Stimulated activated CD8-positive, alpha-beta memory T cell treated with anti-CD3 and anti-CD28 coated beads, Interleukin-4, amount 100 ng/mL, for 1 hour (primary cell): ENCODE measurements around the gene CKAP2L.

Source experiments
- DNase-seq, 2 donors: peaks; one replicate each; pipeline ENCODE4 v3.0.0-alpha.2; 2020; ENCODE audit warnings: low read depth in 2 of 2, low spot score in 1 of 2

The CKAP2L gene

DNA sequence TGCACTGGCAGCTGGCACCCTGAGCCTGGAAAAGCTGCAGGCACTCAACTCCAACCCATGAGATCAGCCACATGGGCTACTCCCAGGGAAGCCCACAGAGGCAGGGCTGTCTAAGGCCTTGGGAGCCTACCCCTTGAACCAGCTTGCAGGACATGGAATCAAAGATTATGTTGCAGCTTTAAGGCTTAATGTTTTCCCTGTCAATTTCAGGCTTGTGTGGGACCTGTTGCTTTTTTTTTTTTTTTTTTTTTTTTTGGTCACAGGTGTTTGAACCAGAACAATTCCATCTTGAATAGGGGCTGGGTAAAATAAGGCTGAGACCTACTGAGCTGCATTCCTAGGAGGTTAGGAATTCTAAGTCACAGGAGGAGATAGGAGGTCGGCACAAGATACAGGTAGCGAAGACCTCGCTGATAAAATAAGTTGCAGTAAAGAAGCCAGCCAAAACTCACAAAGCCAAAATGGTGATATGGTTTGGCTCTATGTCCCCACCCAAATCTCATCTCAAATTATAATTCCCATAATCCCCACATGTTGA, 27.4 kb upstream of the CKAP2L start:
- no peak for DNase-seq

DNA sequence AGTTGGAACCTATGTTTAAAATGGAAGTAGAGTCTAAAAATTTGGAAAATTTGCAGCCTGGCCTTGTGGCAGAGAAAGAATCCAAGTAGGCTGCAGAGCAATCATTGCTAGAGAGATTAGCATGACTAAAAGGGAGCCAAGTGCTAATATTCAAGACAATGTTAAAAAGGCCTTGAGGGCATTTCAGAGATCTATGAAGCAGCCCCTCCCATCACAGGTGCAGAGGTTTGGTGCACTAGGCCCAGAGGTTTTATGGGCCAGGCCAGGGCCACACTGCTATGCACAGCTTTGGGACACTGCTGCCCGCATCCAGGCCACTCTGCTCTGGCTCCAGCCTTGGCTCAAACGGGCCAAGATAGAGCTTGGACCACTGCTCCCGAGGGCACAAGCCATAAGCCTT, 26.6 kb upstream of the CKAP2L start:
- DNase-seq = no peak

DNA sequence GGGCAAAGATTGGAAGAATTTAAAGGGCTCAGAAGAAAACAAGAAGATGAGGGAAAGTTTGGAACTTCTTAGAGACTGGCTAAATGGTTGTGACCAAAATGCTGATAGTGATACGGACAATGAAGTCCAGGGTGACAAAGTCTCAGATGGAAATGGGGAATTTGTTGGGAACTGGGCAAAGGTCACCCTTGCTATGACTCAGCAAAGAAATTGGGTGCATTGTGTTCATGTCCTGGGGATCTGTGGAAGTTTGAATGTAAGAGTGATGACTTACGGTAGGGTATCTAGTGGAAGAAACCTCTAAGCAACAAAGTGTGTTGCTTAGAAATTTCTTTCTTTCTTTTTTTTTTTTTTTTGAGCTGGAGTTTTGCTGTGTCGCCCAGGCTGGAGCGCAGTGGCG, 25.9 kb upstream of the CKAP2L start:
- no peak for DNase-seq

DNA sequence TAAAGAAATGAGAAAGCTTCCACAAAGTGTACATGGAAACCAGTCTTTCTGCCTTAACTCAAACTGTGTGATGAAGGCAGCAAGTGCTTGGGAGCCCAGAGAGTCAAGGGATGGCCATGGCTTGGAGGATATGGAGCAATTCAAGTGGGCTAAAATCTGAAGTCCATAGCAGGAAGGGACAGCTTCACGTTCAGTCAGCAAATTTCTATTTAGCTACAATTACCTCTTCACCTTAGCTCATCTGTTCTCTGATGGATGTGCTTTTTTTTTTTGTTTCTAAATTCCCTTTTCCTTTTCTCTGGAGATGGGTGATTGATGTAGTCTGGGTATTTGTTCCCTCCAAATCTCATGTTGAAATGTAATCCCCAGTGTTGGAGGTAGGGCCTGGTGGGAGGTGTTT, 24.8 kb upstream of the CKAP2L start:
- DNase-seq = no peak

DNA sequence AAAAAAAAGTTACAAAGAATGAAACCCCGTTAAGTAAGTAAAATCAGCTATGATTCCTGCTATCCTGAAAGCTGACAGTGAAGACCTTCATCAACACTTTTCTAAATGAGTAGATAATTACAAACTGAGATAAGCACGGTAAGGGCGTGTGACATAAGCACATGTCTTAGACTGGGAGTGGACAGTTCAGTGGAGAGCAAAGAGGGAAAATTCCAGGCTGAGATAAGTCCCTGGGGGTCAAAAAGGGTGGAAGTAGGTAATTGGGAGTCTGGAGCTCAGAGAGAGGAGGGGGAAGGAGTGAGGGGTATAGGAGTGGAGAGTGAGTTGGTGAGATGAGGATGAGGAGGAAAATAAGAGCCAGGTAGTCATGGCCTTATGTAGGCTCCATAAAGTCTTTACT, 24.2 kb upstream of the CKAP2L start:
- no peak for DNase-seq

DNA sequence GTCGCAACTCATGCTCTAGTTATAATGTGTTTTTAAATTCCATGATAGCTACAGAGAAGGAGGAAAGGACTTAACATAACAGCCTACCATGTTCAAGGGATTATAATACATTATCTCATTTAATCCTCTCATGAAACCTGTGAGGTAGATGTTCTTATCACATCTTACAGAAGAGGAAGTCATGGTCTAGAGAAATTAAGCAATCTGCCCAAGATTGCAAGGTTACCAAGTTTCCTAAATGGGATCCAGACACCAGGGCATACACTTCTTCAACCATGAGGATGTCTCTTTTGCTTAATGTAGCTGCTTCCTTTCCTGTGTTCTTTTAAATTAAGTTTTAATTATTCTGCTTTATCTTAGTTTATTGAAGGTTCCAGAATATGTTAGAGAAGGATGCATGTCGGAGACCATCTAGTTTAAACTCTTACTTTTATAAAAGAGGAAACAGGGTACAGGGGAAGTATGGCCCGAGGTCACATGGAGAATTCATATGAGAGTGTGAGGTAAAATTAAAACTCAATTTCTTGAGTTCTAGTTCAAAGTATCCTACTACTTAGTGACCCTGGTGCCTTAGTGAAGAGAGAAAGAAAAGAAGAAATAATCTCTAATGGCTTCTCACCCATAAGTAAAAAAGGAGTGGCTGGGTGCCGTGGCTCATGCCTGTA, 23.5 kb upstream of the CKAP2L start:
- DNase-seq = no peak

DNA sequence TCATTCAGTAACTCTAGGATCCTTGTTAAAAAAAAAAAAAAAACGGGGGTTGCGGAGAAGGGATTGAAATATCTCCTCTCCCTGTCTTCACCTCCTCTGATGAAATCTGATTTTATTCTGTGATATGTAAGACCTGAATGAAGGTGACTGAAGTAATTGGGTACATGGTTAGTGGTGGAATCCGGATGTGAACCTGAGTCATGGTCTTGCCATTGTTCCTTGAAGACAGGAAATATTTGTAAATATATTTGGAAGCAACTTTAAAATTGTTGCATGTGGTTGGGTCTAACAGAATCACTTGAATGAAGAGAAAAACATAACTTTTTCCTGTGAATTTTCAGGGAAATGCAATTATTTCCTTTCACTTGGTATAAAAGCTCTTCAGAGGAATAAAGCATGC, 22.9 kb upstream of the CKAP2L start:
- no peak for DNase-seq

DNA sequence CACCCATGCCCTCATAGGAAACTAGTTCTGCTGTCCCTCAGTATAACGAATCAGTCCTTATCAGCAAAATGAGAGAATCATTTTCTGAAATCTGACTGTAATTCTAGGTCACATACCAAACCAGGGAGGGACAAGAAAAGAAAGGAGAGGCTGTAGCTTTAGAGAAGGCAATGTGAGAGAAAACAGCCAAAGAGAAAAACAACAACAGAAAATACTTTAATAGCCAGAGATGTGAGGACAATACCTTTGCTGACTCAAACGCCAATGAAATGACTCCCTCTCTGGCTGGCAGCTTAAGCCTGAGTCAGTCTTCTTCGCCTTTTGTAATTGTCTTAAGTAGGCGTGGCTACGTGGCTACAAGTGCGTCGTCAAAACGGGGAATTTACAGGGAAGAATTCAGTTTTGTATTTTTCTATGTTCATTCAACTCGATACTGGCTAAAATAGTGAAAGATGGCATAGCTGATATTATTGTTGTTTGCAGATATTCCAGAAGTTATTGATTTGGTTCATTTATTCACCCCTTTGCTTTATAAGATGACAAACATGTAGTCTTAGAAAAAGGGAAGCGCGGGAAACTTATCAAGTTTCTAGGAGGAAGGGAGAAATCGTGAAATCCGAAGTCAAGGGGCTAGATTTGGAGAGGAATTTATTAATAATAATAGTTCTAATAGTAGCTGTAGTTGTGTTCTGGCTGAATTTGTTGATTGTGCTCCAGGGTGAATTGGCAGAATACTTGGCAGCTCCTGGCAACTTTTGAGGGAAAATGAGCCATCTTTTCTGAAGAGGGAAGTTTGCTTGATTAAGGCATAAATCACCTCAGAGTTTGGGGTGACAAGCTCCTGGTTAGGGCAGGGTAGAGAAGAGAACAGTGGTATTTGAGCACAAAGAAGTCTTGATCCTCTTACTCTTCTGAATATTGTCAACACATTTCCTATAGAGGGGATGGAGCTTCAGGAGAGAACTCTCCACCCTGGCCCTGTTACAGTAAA, 20.1 kb upstream of the CKAP2L start, which contains the start of gene IL1A:
Gene IL1A (minus strand): TSS at position 295 of the 991 bp plus-strand sequence. CDS start 723 bp downstream, outside the sequence.
- DNase-seq = no peak

DNA sequence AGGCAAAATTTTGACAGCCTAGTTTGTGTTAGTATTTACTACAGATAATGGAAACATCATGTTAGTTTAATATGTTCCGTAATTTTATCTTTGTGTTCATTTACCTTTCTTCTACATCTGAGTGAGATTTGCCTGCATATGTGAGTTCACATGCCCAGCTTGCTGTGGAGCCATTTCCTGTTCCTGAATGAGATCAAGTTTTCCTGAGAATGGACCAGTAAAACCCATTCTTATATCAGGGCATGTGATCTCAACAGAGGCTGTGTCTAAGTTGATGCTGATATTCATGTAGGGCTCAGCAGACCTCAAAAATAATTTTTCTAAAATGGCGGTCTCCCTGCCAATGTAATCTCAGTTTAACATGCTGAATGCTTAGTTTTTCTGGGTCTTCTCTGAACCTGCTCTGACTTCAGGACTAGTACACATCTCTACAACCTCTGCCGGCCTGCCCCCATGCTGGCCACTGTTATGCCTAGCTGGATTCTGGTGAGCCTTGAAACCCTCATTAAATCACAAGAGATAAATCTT, 18.8 kb upstream of the CKAP2L start:
- DNase-seq = no peak

DNA sequence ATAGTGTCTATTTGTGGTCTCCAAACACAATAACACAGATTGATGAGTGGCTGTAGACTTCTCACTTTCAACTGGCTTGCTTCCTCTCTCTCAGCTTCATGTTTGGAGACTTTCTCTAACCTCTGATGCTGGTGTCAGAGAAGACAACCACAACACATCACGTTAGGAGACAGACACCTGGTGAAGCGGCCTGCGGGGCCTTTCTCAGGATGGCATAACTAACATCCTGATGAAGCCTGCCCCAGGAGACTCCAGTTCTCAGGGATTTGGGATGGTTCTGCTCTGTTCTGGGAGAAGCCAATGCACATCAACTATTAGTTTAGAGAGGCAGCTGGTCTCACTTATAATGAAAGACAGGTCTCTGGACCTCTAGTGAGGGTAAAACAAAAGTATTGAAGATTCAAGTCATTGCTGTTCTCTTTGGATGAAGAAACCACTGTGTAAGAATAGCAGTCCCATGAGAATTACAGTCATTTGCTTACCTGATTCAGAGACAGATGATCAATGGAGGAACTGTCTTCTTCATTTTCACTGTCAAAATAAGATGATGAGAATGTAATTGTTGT, 17.9 kb upstream of the CKAP2L start:
- DNase-seq = no peak

DNA sequence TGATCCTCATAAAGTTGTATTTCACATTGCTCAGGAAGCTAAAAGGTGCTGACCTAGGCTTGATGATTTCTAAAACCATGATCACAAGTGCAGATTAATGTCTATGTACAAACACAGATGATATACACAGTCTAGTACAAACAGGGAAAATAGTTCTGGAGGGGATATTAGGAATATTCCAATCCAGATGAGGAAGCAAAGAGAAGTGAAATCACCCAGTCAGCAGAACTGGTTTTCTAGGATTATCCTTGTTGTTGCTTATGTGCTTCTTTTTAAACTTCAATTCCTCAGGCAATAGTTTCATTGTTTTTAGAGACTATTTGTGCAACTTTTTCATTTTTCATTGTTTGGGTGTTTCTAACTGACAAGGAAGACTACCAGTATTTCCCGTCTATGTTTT, 15.2 kb upstream of the CKAP2L start:
- no peak for DNase-seq

DNA sequence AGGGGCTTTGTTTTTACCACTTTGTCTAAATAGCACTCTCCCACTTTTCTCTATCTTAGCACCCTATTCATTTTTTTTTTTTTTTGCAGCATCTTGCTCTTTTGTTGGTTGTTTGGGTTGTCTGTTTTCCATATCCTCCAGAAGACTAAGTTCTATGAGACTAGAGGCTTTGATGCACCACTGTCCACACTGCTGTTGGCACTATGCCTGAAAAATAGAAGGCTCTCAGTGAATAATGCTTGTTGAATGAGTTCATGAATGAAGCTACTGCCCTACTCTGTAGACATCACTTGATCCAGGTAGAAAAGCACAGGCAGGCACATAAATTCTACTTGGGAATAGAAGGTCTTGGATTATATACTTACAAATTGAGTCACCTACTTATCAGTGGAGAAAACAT, 12.6 kb upstream of the CKAP2L start:
- no peak for DNase-seq

DNA sequence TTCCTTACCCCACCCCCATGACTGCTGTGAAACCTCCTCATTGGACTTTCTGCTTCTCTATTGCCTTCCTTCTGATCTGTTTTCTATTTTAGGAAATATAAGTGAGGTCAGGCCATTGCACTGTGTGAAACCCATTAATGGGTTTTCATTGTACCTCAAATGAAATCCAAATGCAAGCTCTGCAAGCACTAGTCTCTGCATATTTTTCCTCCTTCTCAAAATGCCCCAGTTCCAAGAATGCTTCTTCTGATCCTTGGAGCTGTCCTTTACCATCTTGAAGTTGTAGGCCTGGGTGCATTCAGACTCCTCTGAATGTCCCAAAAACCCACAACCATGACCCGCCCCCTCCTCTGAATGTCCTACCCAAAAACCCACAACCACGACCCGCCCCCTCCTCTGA, 11.7 kb upstream of the CKAP2L start:
- DNase-seq = no peak

DNA sequence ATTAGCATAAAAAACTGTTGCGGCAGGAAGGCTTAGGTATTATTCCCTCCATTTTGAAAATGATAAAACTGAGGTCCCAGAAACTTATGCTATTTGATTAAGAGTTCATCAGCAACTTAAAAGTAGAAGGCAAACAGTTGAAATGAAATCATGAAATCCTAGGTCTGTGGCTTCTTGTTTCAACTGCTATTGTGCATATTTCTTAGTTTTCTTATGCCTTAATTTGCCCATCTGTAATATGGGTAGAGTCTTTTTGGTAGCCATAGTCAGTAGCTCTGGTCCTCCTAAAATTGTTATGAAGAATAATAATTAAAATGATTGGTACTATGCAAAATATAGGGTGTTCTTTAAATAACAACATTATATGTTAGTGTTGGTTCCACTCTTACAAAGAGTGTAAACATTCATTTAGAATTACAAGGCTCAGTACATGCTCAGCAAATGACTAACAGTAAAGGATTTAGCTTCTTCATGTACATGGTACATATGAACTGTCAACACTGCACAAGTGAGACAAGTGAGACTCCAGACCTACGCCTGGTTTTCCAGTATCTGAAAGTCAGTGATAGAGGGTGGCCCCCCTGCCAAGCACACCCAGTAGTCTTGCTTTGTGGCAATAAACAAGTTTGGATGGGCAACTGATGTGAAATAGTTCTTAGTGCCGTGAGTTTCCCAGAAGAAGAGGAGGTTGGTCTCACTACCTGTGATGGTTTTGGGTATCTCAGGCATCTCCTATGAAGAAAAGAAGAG, 10.3 kb upstream of the CKAP2L start:
- no peak for DNase-seq

DNA sequence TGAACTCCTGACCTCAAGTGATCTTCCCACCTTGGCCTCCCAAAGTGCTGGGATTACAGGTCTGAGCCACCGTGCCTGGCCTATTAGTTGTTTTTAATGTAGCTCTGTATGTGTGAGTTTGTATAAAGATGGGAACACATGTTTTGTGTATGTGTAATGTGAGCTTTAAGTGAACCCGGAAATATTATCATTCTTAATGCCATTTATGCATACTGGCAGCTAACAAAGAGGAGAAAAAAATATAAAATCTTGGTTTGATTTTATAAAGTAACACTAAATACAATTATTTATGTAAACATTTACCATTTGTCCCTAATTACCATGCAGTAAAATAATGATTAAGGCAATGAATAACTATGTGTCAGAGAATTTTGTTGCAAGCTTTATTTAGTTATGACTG, 9.1 kb upstream of the CKAP2L start:
- no peak for DNase-seq

DNA sequence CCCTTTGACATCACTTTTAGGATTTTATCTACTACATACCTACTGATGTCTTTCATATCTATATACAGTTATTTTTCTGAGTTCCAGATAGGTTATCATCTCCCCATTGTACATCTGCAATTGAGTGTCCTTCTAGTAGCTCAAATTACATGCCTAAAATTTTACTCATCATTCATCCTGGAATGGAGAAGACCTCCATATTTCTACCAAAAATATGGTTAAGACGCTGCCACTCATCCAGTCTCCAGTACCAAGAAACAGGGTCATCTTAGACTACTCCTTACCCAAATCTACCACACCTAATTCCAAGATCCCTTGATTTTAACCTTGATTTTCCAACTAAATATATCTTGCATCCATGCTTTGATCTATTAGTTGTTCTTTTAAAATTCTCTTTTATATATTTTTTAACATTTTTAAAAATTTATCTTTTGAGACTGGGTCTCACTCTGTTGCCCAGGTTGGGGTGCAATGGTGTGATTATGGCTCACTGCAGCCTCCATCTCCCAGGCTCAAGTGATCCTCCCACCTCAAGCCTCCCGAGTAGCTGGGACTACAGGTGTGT, 8.6 kb upstream of the CKAP2L start:
- DNase-seq = no peak

DNA sequence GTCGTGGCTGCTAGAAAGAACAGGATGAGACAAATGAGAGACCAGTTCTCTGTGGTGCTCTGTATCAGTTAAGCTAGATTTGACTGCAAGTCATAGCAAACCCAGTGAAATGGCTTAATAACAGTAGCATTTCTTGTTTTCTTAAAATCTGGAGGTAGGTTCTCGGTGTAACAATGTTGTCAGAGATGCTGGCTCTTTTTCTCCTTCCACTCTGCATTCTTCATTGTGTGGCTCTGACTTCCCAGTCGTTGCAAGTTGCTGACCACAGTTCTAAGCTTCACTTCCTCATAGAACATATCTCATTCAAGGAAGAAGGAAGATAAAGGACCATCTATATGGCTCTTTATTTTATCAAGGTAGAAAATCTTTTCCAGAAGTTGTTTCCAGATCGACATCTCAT, 7.9 kb upstream of the CKAP2L start:
- no peak for DNase-seq

DNA sequence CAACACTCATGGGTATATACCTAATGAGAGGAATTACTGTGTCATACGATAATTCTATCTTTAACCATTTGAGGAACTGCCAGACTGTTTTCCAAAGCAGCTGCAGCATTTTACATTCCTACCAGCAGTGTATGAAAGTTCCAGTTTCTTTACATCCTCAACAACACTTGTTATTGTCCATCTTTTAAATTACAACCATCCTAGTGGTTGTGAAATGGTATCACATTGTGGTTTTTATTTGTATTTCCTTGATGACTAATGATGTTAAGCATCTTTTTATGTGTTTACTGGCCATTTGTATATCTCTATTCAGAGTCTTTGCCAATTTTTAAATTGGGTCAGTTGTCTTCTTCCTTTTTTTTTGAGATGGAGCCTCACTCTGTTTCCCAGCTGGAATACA, 4.0 kb upstream of the CKAP2L start:
- DNase-seq = no peak

DNA sequence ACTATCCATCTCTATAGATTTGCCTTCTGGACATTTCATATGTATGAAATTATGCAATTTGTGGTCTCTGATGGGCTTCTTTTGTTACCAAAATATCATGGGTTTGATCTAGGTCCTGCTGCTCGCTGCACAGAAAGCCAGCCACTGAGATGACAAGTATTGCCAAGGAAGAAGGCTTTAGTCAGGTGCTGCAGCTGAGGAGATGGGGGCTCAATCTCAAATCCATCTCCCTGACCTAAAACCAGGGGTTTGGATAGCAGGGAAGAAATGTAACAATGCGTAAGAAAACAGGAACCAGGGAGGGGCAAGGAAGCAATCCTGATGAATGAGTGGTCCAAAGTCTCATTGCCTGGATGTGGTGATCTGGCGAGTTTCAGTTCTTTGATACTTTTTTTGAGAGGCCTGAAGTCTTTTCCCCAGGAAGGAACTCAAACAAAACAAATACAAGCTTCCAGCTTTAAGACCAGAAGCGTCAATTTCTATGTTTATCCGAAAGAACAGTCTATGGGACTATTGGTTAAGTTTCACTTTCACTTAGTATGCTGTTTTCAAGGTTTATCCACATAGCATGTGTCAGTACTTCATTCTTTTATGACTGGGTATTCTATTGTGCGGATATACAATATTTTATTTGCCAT, 3.4 kb upstream of the CKAP2L start:
- no peak for DNase-seq

DNA sequence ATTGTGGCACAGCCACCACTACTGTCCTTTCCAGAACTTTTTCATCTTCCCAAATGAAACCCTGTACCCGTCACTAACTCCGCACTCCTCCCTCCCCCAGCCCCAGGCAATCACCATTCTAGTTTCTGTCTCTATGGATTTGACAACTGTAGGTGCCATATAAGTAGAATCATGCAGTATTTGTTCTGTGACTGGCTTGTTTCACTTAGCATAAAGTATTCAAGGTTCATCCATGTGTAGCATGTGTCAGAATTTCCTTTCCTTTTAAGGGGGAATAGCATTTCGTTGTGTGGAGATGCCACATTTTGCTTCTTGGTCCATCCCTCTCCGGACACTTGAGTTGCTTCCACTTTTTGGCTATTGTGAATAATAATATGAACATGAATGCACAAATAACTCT, 842 bp upstream of the CKAP2L start:
- no peak for DNase-seq
